CD14-positive monocyte (primary cell): ENCODE measurements around the gene PPP1CC. TPM values are rescaled to one million over a fixed set of nuclear protein-coding genes. Genes with fewer than 3 reads are reported as not detected.

Source experiments
- DNase-seq, 3 donors: peaks; one replicate each; pipeline ENCODE4 v3.0.0-alpha.2; 2011 to 2022
- H2AFZ ChIP-seq: 2 replicates; pipeline ENCODE4 v1.6.0; 2012; ENCODE audit warnings: mild to moderate bottlenecking, low read depth, low read length, inconsistent platforms; ENCODE audit not compliant: insufficient read depth, poor library complexity, severe bottlenecking
- H3K27ac ChIP-seq, 2 donors: 1 replicate in 1 of 2; 2 replicates in 1 of 2; pipeline ENCODE4 v1.5.1; 2012 to 2013; ENCODE audit warnings: low read length in 2 of 2, control low read depth in 1 of 2, inconsistent platforms in 1 of 2, low read depth in 1 of 2, mild to moderate bottlenecking in 1 of 2
- H3K27me3 ChIP-seq, 2 donors: one replicate each; pipeline versions ENCODE4 v1.6.0 to v1.6.1; 2011 to 2013; ENCODE audit warnings: low read length in 2 of 2; ENCODE audit not compliant: control insufficient read depth in 2 of 2, insufficient read depth in 2 of 2
- H3K36me3 ChIP-seq, 2 donors: replicated peaks in 1 of 2; 1 replicate in 1 of 2; 2 replicates in 1 of 2; pipeline versions ENCODE4 v1.5.1 to v1.6.1; 2012 to 2013; ENCODE audit warnings: low read length in 2 of 2, control low read depth in 1 of 2, inconsistent platforms in 1 of 2, mild to moderate bottlenecking in 1 of 2; ENCODE audit not compliant: insufficient read depth in 2 of 2, control insufficient read depth in 1 of 2
- H3K4me1 ChIP-seq, 2 donors: 1 replicate in 1 of 2; 2 replicates in 1 of 2; pipeline versions ENCODE4 v1.5.1 to v1.6.1; 2012 to 2013; ENCODE audit warnings: low read length in 2 of 2, control low read depth in 1 of 2, inconsistent platforms in 1 of 2, mild to moderate bottlenecking in 1 of 2, moderate library complexity in 1 of 2; ENCODE audit not compliant: insufficient read depth in 2 of 2, control insufficient read depth in 1 of 2
- H3K4me2 ChIP-seq: replicated peaks from 2 replicates; pipeline ENCODE3; 2012; ENCODE audit warnings: low read length, moderate library complexity, mild to moderate bottlenecking; ENCODE audit not compliant: poor library complexity, severe bottlenecking; ENCODE audit errors: extremely low read depth
- H3K4me3 ChIP-seq, 3 experiments: fragments of 200-600 bp in 1 of 3; sonication (generic) in 1 of 3; replicated peaks in 1 of 3; 1 replicate in 2 of 3; 2 replicates in 1 of 3; pipeline ENCODE4 v1.5.1; 2011 to 2013; ENCODE audit warnings: low read length in 3 of 3, mild to moderate bottlenecking in 3 of 3, control low read depth in 2 of 3, low read depth in 2 of 3, inconsistent platforms in 1 of 3, moderate library complexity in 1 of 3
- H3K79me2 ChIP-seq: 2 replicates; pipeline ENCODE4 v1.6.0; 2012; ENCODE audit warnings: mild to moderate bottlenecking, control low read depth, inconsistent platforms, low read length, moderate library complexity; ENCODE audit not compliant: insufficient read depth
- H3K9ac ChIP-seq: 2 replicates; pipeline ENCODE4 v1.6.0; 2017; ENCODE audit warnings: low read length, mild to moderate bottlenecking; ENCODE audit not compliant: insufficient read depth, poor library complexity, severe bottlenecking
- H3K9me3 ChIP-seq, 2 donors: replicated peaks in 1 of 2; 1 replicate in 1 of 2; 2 replicates in 1 of 2; pipeline versions ENCODE4 v1.5.1 to v1.6.1; 2012 to 2013; ENCODE audit warnings: low read length in 2 of 2, control low read depth in 1 of 2; ENCODE audit not compliant: control insufficient read depth in 1 of 2, insufficient read depth in 1 of 2
- H4K20me1 ChIP-seq: 2 replicates; pipeline ENCODE4 v1.6.0; 2012; ENCODE audit warnings: mild to moderate bottlenecking, low read length, control low read depth, moderate library complexity; ENCODE audit not compliant: insufficient read depth
- H3K27ac Mint-ChIP-seq, 7 donors: one replicate each; pipeline ENCODE4 v1.8.0; 2020; ENCODE audit warnings: mild to moderate bottlenecking in 7 of 7, mixed read lengths in 7 of 7, moderate library complexity in 6 of 7, inconsistent platforms in 2 of 7
- H3K27me3 Mint-ChIP-seq, 3 donors: one replicate each; pipeline ENCODE4 v1.8.0; 2021 to 2022; ENCODE audit warnings: low read depth in 3 of 3, mild to moderate bottlenecking in 3 of 3, mixed read lengths in 3 of 3, moderate library complexity in 3 of 3, inconsistent platforms in 1 of 3
- H3K36me3 Mint-ChIP-seq, 2 donors: one replicate each; pipeline ENCODE4 v1.8.0; 2020; ENCODE audit warnings: mixed read lengths in 2 of 2, inconsistent platforms in 1 of 2, mild to moderate bottlenecking in 1 of 2
- H3K4me1 Mint-ChIP-seq: one replicate; pipeline ENCODE4 v1.8.0; 2020; ENCODE audit warnings: mild to moderate bottlenecking, mixed read lengths
- H3K4me3 Mint-ChIP-seq, 2 donors: one replicate each; pipeline ENCODE4 v1.8.0; 2020; ENCODE audit warnings: mild to moderate bottlenecking in 2 of 2, mixed read lengths in 2 of 2, moderate library complexity in 1 of 2
- H3K9me3 Mint-ChIP-seq, 7 donors: one replicate each; pipeline ENCODE4 v1.8.0; 2020 to 2022; ENCODE audit warnings: mixed read lengths in 7 of 7, mild to moderate bottlenecking in 6 of 7, moderate library complexity in 6 of 7, inconsistent platforms in 2 of 7
- WGBS: methylation state at CpG from one replicate; pipeline ENCODE4 v1.1.5; 2013; ENCODE audit warnings: missing lambda C conversion rate; ENCODE audit not compliant: insufficient coverage; 5-methylcytosine and 5-hydroxymethylcytosine counted together
- intact Hi-C, 2 donors: fragments of 100-400 bp; cut with micrococcal nuclease; formaldehyde crosslinking; loops; one replicate each; pipeline versions ENCODE4 v1.15.0 to v1.15.1; 2023
- polyA plus RNA-seq, 3 donors: library from polyadenylated mRNA; depleted of rRNA in 1 of 3; unstranded in 2 of 3; stranded (reverse) in 1 of 3; fragments of 300-500 nt in 2 of 3; fragments of >200 nt in 1 of 3; fragmentation: Illumina TruSeq in 2 of 3; gene quantifications; 1 replicate in 2 of 3; 2 replicates in 1 of 3; pipeline ENCODE4 v1.2.3, GENCODE V29; 2012 to 2021
- TF ChIP-seq, protein P1 (sequence below): fragments of 200-600 bp; IDR thresholded peaks from one replicate; pipeline ENCODE4 v1.8.0; 2022; ENCODE audit warnings: antibody characterized with exemption, mild to moderate bottlenecking

The PPP1CC gene
- polyA plus RNA-seq, 3 donors: 63.2 to 139 (median 128) TPM

DNA sequence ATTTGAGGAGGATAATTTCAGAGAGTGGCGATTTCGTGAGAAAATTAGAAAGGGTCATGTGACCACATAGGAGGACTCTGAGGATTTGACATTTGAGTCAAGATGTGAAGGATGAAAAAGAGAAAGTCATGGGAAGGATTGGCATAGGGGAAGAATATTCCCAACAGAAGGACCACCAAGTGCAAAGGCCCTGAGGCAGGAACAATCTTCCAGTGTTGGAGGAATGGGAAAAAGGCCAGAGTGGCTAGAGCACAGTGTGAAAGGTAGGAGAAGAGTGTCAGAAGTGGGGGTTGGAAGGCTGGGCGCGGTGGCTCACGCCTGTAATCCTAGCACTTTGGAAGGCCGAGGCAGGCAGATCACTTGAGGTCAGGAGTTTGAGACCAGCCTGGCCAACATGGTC is 3.9 kb upstream of the PPP1CC start:
- Histone ChIP-seq H3K9ac (no peak overlapping the region), H4K20me1 (peaks cover 5% of the 10 kb centered on the region), H3K27ac (no peak overlapping the region), H3K27me3 (no peaks in the 10 kb centered on the region), H2AFZ (no peak overlapping the region), H3K4me3 (no peak overlapping the region), H3K36me3 (no peaks in the 10 kb centered on the region), H3K79me2 (peaks cover 10% of the 10 kb centered on the region), H3K9me3 (no peaks in the 10 kb centered on the region), H3K4me1 (peaks cover 5 to 14% of the 10 kb centered on the region in 2 donors), H3K4me2 (no peak overlapping the region)
- TF ChIP-seq, protein P1, sequence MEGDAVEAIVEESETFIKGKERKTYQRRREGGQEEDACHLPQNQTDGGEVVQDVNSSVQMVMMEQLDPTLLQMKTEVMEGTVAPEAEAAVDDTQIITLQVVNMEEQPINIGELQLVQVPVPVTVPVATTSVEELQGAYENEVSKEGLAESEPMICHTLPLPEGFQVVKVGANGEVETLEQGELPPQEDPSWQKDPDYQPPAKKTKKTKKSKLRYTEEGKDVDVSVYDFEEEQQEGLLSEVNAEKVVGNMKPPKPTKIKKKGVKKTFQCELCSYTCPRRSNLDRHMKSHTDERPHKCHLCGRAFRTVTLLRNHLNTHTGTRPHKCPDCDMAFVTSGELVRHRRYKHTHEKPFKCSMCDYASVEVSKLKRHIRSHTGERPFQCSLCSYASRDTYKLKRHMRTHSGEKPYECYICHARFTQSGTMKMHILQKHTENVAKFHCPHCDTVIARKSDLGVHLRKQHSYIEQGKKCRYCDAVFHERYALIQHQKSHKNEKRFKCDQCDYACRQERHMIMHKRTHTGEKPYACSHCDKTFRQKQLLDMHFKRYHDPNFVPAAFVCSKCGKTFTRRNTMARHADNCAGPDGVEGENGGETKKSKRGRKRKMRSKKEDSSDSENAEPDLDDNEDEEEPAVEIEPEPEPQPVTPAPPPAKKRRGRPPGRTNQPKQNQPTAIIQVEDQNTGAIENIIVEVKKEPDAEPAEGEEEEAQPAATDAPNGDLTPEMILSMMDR: no peak
- WGBS: 95% methylated on average over 6 of the region's 6 CpGs
- Mint-ChIP-seq H3K36me3 (no peaks in the 10 kb centered on the region), H3K27ac (peak overlapping the region in 1 of 7 donors; percentile 26), H3K9me3 (peaks cover 0 to 4% (median 0%) of the 10 kb centered on the region in 7 donors), H3K4me3 (no peak overlapping the region), H3K4me1 (peaks cover 22% of the 10 kb centered on the region), H3K27me3 (peaks cover 0 to 5% (median 2%) of the 10 kb centered on the region in 3 donors)
- intact Hi-C loops: no loop called here
- no peak for DNase-seq

DNA sequence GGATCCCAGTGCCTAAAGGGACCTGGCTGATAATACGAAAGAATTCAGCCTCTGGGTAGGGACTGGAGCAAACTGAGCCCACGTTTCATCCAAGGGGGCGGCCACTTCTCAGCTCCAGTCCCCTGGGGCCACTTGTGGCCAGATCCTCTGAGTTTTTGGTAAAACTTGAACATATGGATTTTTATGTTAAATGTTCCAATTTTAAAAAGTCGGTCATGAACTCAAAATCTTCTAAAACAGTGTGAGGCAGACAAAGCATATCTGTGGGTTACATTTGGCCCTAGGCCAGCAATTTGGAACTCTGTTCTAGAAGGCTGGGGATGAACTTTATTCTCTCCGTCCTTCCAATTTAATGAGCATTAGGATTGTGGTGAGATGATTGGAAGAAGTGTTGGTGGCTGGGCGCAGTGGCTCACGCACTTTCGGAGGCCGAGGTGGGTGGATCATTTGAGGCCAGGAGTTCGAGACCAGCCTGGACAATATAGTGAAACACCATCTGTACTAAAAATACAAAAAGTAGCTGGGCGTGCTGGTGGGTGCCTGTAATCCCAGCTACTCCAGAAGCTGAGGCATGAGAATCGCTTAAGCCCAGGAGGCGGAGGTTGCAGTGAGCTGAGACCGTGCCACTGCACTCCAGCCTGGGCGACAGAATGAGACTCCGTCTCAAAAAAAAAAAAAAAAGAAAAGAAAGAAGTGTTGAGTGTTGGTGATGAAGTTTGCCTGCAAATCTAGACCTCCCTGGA is 3.0 kb upstream of the PPP1CC start:
- Mint-ChIP-seq H3K9me3 (peaks cover 0 to 4% (median 0%) of the 10 kb centered on the region in 7 donors), H3K4me1 (peaks cover 29% of the 10 kb centered on the region), H3K27ac (no peak overlapping the region), H3K27me3 (peaks cover 0 to 5% (median 2%) of the 10 kb centered on the region in 3 donors), H3K36me3 (no peaks in the 10 kb centered on the region), H3K4me3 (no peak overlapping the region)
- H4K20me1 ChIP-seq: peaks cover 13% of the 10 kb centered on the region
- H2AFZ ChIP-seq: no peak overlapping the region
- no peaks in the 10 kb centered on the region for H3K9me3 ChIP-seq
- intact Hi-C loops: no loop called here
- no peak overlapping the region for H3K4me2 ChIP-seq
- no peaks in the 10 kb centered on the region for H3K27me3 ChIP-seq
- peaks cover 19% of the 10 kb centered on the region for H3K79me2 ChIP-seq
- WGBS: 95% methylated on average over 10 of the region's 16 CpGs
- DNase-seq: no peak
- no peak overlapping the region for H3K9ac ChIP-seq
- no peaks in the 10 kb centered on the region for H3K36me3 ChIP-seq
- H3K4me3 ChIP-seq: no peak overlapping the region
- no peak overlapping the region for H3K27ac ChIP-seq
- TF ChIP-seq, protein P1: no peak
- peaks cover 10 to 22% of the 10 kb centered on the region in 2 donors for H3K4me1 ChIP-seq
